ENCODE measurements around the gene C2CD4A.

DNA sequence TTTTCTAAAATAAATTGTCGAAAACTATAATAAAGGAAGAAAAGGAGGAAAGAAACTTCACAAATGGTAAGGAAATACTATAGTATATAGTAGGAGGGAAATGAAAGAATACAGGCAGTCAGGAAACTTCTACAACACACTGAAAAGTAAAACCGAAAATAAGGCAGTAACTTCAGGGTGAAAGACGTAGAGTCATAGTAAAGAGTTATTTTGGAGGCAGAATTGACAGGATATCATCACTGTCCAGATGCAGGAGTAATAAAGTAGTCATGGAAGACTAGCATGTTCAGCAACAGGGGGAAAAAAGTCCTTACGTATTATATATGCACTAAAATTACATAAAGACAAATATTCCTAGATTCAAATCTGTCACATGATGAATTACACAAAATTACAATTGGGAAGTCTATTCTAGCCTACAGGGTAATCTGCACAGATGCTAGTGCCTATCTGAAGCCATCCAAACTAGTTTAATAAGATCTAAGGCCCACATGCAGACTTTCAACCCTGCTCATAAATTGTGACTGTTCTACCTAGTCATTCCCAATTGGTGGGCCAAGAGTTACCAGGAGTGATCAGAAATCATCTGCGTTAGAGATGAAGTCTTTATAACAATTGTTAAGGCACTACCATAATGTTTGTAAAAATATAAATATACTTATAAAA lies 20.6 kb upstream of the C2CD4A start:
- TF ChIP-seq, protein P1, sequence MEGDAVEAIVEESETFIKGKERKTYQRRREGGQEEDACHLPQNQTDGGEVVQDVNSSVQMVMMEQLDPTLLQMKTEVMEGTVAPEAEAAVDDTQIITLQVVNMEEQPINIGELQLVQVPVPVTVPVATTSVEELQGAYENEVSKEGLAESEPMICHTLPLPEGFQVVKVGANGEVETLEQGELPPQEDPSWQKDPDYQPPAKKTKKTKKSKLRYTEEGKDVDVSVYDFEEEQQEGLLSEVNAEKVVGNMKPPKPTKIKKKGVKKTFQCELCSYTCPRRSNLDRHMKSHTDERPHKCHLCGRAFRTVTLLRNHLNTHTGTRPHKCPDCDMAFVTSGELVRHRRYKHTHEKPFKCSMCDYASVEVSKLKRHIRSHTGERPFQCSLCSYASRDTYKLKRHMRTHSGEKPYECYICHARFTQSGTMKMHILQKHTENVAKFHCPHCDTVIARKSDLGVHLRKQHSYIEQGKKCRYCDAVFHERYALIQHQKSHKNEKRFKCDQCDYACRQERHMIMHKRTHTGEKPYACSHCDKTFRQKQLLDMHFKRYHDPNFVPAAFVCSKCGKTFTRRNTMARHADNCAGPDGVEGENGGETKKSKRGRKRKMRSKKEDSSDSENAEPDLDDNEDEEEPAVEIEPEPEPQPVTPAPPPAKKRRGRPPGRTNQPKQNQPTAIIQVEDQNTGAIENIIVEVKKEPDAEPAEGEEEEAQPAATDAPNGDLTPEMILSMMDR (IDR thresholded peaks at IDR 0.05) = no peak
- no peak for TF ChIP-seq POLR2A (IDR thresholded peaks at IDR 0.05)

Data from adrenal gland (tissue), 5 donors.